HEK293 (cell line): ENCODE measurements around the gene SLC4A1.

Source experiments
- BCL11A ChIP-seq: fragments of 450-650 bp; formaldehyde crosslinking; IDR thresholded peaks from 2 replicates; pipeline ENCODE4 v1.5.1; 2016; ENCODE audit warnings: low read depth, missing biosample characterization, missing genetic modification characterization
- GLIS1 ChIP-seq: fragments of 450-650 bp; formaldehyde crosslinking; IDR thresholded peaks from 2 replicates; pipeline ENCODE4 v1.5.1; 2016; ENCODE audit warnings: missing biosample characterization, missing genetic modification characterization
- KLF1 ChIP-seq: fragments of 450-650 bp; formaldehyde crosslinking; IDR thresholded peaks from 2 replicates; pipeline ENCODE4 v1.5.1; 2016; ENCODE audit warnings: missing biosample characterization, missing genetic modification characterization
- KLF10 ChIP-seq: fragments of 450-650 bp; IDR thresholded peaks from 2 replicates; pipeline ENCODE4 v1.5.1; 2018; ENCODE audit warnings: missing biosample characterization, mild to moderate bottlenecking, missing genetic modification characterization
- KLF8 ChIP-seq: fragments of 450-650 bp; formaldehyde crosslinking; IDR thresholded peaks from 2 replicates; pipeline ENCODE4 v1.5.1; 2016; ENCODE audit warnings: missing biosample characterization, missing genetic modification characterization
- MZF1 ChIP-seq: fragments of 450-650 bp; formaldehyde crosslinking; IDR thresholded peaks from 2 replicates; pipeline ENCODE4 v1.5.1; 2017; ENCODE audit warnings: missing biosample characterization, missing genetic modification characterization, borderline replicate concordance
- SP3 ChIP-seq: fragments of 450-650 bp; formaldehyde crosslinking; IDR thresholded peaks from 2 replicates; pipeline ENCODE4 v1.5.1; 2016; ENCODE audit warnings: missing biosample characterization, missing genetic modification characterization
- ZBTB48 ChIP-seq: fragments of 450-650 bp; formaldehyde crosslinking; IDR thresholded peaks from 2 replicates; pipeline ENCODE4 v1.5.1; 2016; ENCODE audit warnings: missing biosample characterization, missing genetic modification characterization
- ZBTB8A ChIP-seq: fragments of 450-650 bp; formaldehyde crosslinking; IDR thresholded peaks from 2 replicates; pipeline ENCODE4 v1.5.1; 2016; ENCODE audit warnings: missing biosample characterization, missing genetic modification characterization
- ZNF202 ChIP-seq: fragments of 450-650 bp; formaldehyde crosslinking; IDR thresholded peaks from 2 replicates; pipeline ENCODE4 v1.5.1; 2016; ENCODE audit warnings: missing biosample characterization, missing genetic modification characterization, borderline replicate concordance
- ZNF544 ChIP-seq: fragments of 450-650 bp; formaldehyde crosslinking; IDR thresholded peaks from 2 replicates; pipeline ENCODE4 v1.5.0; 2017; ENCODE audit warnings: missing biosample characterization, missing genetic modification characterization
- ZNF555 ChIP-seq: fragments of 450-650 bp; formaldehyde crosslinking; conservative IDR thresholded peaks from 2 replicates; pipeline ENCODE4 v1.5.1; 2017; ENCODE audit warnings: missing biosample characterization, mild to moderate bottlenecking, missing genetic modification characterization, inconsistent platforms
- ZNF747 ChIP-seq: fragments of 450-650 bp; formaldehyde crosslinking; IDR thresholded peaks from 2 replicates; pipeline ENCODE4 v1.5.1; 2016; ENCODE audit warnings: missing biosample characterization, missing genetic modification characterization
- ZXDB ChIP-seq: fragments of 450-650 bp; formaldehyde crosslinking; IDR thresholded peaks from 2 replicates; pipeline ENCODE4 v1.5.1; 2016; ENCODE audit warnings: missing biosample characterization, missing genetic modification characterization
- TF ChIP-seq, protein P1 (sequence below): fragments of 450-650 bp; formaldehyde crosslinking; optimal IDR thresholded peaks from 2 replicates; pipeline ENCODE3; 2016; ENCODE audit warnings: missing biosample characterization, mild to moderate bottlenecking, missing genetic modification characterization
- TF ChIP-seq, protein P2 (sequence below): fragments of 450-650 bp; formaldehyde crosslinking; IDR thresholded peaks from 2 replicates; pipeline ENCODE4; 2016; ENCODE audit warnings: missing biosample characterization, missing genetic modification characterization
- TF ChIP-seq, protein P3 (sequence below): fragments of 450-650 bp; formaldehyde crosslinking; IDR thresholded peaks from 2 replicates; pipeline ENCODE4 v1.5.1; 2016; ENCODE audit warnings: missing biosample characterization, missing genetic modification characterization
- TF ChIP-seq, protein P4 (sequence below): fragments of 450-650 bp; IDR thresholded peaks from 2 replicates; pipeline ENCODE4 v1.5.1; 2018; ENCODE audit warnings: missing biosample characterization, missing genetic modification characterization
- TF ChIP-seq, protein P5 (sequence below): fragments of 450-650 bp; formaldehyde crosslinking; IDR thresholded peaks from 2 replicates; pipeline ENCODE4 v1.5.1; 2017; ENCODE audit warnings: missing biosample characterization, missing genetic modification characterization
- TF ChIP-seq, protein P6 (sequence below): fragments of 450-650 bp; formaldehyde crosslinking; IDR thresholded peaks from 2 replicates; pipeline ENCODE4 v1.5.1; 2016; ENCODE audit warnings: missing biosample characterization, missing genetic modification characterization

SLC4A1 gene

DNA sequence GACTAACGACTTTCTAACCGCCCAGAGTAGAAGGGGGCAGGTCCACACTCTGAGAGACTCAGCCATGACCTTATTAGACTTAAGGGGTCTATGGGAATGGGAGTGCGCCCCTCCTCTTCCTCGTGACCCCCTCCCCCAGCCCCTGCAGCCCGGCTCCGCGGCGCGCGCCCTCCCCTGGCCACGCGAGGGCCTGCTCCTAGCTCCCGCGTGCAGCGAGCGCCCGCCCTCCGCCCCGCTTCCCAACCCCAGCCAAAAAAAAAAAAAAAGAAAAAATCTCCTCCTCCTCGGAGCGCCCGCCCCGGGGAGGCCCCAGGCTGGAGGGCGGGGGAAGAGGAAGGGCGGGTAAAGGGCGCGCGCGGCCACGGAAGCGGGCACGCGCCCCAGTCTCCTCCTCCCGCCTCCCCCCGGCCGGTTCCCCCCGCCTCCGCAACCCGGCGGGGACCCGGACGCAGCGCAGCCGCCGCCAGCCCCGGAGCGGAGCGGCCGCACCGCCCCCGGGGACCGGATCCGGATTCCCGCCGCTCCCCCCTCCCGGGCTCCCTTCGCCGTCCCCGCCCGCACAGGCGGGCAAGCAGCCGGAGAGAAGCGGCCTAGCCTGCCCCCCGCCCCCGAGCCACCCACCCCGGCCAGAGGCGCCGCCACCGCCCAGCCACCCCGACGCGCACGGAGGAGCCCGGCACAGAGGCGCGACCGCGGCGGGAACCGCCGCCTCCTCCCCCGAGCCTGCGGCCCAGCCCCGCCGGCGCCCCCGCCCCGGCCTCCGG, 49.4 kb downstream of the SLC4A1 start (continued):
- TF ChIP-seq SP3 (tag by site-specific recombination) (peak; percentile 67), ZNF202 (tag by site-specific recombination) (no peak), ZXDB (tag by site-specific recombination) (peak; percentile 68; the same call in 1 of the 2 replicates), ZBTB48 (tag by site-specific recombination) (0 out of 2 replicates have a peak, but pooled peaks have one; percentile 13), GLIS1 (tag by site-specific recombination) (0 out of 2 replicates have a peak, but pooled peaks have one; percentile 14), KLF1 (0 out of 2 replicates have a peak, but pooled peaks have one; percentile 7), ZBTB8A (peak; percentile 85), ZNF747 (tag by site-specific recombination) (no peak), MZF1 (tag by site-specific recombination) (no peak), KLF8 (peak; percentile 50; the same call in 1 of the 2 replicates), KLF10 (0 out of 2 replicates have a peak, but pooled peaks have one; percentile 7), BCL11A (tag by site-specific recombination) (0 out of 2 replicates have a peak, but pooled peaks have one; percentile 20), ZNF555 (tag by site-specific recombination) (no peak), ZNF544 (tag by site-specific recombination) (no peak)
- TF ChIP-seq, protein P1, sequence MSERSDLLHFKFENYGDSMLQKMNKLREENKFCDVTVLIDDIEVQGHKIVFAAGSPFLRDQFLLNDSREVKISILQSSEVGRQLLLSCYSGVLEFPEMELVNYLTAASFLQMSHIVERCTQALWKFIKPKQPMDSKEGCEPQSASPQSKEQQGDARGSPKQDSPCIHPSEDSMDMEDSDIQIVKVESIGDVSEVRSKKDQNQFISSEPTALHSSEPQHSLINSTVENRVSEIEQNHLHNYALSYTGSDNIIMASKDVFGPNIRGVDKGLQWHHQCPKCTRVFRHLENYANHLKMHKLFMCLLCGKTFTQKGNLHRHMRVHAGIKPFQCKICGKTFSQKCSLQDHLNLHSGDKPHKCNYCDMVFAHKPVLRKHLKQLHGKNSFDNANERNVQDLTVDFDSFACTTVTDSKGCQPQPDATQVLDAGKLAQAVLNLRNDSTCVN (tag by site-specific recombination) = peak; percentile 50
- TF ChIP-seq, protein P2, sequence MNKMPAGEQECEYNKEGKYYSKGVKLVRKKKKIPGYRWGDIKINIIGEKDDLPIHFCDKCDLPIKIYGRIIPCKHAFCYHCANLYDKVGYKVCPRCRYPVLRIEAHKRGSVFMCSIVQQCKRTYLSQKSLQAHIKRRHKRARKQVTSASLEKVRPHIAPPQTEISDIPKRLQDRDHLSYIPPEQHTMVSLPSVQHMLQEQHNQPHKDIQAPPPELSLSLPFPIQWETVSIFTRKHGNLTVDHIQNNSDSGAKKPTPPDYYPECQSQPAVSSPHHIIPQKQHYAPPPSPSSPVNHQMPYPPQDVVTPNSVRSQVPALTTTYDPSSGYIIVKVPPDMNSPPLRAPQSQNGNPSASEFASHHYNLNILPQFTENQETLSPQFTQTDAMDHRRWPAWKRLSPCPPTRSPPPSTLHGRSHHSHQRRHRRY (tag by site-specific recombination) = no peak
- TF ChIP-seq, protein P3, sequence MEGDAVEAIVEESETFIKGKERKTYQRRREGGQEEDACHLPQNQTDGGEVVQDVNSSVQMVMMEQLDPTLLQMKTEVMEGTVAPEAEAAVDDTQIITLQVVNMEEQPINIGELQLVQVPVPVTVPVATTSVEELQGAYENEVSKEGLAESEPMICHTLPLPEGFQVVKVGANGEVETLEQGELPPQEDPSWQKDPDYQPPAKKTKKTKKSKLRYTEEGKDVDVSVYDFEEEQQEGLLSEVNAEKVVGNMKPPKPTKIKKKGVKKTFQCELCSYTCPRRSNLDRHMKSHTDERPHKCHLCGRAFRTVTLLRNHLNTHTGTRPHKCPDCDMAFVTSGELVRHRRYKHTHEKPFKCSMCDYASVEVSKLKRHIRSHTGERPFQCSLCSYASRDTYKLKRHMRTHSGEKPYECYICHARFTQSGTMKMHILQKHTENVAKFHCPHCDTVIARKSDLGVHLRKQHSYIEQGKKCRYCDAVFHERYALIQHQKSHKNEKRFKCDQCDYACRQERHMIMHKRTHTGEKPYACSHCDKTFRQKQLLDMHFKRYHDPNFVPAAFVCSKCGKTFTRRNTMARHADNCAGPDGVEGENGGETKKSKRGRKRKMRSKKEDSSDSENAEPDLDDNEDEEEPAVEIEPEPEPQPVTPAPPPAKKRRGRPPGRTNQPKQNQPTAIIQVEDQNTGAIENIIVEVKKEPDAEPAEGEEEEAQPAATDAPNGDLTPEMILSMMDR (tag by site-specific recombination) = peak; percentile 79
- TF ChIP-seq, protein P4, sequence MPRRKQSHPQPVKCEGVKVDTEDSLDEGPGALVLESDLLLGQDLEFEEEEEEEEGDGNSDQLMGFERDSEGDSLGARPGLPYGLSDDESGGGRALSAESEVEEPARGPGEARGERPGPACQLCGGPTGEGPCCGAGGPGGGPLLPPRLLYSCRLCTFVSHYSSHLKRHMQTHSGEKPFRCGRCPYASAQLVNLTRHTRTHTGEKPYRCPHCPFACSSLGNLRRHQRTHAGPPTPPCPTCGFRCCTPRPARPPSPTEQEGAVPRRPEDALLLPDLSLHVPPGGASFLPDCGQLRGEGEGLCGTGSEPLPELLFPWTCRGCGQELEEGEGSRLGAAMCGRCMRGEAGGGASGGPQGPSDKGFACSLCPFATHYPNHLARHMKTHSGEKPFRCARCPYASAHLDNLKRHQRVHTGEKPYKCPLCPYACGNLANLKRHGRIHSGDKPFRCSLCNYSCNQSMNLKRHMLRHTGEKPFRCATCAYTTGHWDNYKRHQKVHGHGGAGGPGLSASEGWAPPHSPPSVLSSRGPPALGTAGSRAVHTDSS = peak; percentile 91
- TF ChIP-seq, protein P5, sequence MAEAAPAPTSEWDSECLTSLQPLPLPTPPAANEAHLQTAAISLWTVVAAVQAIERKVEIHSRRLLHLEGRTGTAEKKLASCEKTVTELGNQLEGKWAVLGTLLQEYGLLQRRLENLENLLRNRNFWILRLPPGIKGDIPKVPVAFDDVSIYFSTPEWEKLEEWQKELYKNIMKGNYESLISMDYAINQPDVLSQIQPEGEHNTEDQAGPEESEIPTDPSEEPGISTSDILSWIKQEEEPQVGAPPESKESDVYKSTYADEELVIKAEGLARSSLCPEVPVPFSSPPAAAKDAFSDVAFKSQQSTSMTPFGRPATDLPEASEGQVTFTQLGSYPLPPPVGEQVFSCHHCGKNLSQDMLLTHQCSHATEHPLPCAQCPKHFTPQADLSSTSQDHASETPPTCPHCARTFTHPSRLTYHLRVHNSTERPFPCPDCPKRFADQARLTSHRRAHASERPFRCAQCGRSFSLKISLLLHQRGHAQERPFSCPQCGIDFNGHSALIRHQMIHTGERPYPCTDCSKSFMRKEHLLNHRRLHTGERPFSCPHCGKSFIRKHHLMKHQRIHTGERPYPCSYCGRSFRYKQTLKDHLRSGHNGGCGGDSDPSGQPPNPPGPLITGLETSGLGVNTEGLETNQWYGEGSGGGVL (tag by site-specific recombination) = peak; percentile 15; the same call in 1 of the 2 replicates
- TF ChIP-seq, protein P6, sequence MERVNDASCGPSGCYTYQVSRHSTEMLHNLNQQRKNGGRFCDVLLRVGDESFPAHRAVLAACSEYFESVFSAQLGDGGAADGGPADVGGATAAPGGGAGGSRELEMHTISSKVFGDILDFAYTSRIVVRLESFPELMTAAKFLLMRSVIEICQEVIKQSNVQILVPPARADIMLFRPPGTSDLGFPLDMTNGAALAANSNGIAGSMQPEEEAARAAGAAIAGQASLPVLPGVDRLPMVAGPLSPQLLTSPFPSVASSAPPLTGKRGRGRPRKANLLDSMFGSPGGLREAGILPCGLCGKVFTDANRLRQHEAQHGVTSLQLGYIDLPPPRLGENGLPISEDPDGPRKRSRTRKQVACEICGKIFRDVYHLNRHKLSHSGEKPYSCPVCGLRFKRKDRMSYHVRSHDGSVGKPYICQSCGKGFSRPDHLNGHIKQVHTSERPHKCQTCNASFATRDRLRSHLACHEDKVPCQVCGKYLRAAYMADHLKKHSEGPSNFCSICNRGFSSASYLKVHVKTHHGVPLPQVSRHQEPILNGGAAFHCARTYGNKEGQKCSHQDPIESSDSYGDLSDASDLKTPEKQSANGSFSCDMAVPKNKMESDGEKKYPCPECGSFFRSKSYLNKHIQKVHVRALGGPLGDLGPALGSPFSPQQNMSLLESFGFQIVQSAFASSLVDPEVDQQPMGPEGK (tag by site-specific recombination) = peak; percentile 63; the same call in 1 of the 2 replicates
